Measurements from ENCODE around the gene C3orf33.

GRCh38 chr3:155737844-155738460, 68.1 kb downstream of the C3orf33 start:
- TF ChIP-seq GATA3 (IDR thresholded peaks at IDR 0.05; ENCODE audit: low read depth, low read length): no peak
- TF ChIP-seq GATA2 (IDR thresholded peaks at IDR 0.05; ENCODE audit: low read depth, low read length): no peak

Data from SH-SY5Y (cell line).